ENCODE measurements around the gene NMRK2.
"Not testable (repeated sequence)": the region's sequence is repeated elsewhere in the genome, so short reads cannot be mapped to it uniquely, and the experiment has no call there.

The NMRK2 gene

GRCh38 chr19:3932931-3933810, at the start of gene NMRK2:
NMRK2 (plus strand) TSS chr19:3933069; CDS start chr19:3933672, 603 bp downstream.
- DNase-seq: no peak

- DNase-seq: no peak
These were observed 42.3 kb upstream of the NMRK2 start for GRCh38 chr19:3890591-3890990.

GRCh38 chr19:3893509-3894179, 39.2 kb upstream of the NMRK2 start:
- no peak for DNase-seq

- not testable (repeated sequence) for DNase-seq
These were observed 37.9 kb upstream of the NMRK2 start for GRCh38 chr19:3894959-3895358.

GRCh38 chr19:3895788-3896187, 37.1 kb upstream of the NMRK2 start:
- DNase-seq: no peak

GRCh38 chr19:3897936-3898335, 34.9 kb upstream of the NMRK2 start:
- DNase-seq: no peak

GRCh38 chr19:3898426-3898825, 34.4 kb upstream of the NMRK2 start:
- DNase-seq: no peak

GRCh38 chr19:3899531-3900294, 33.2 kb upstream of the NMRK2 start:
- no peak for DNase-seq

- DNase-seq: no peak
These were observed 30.4 kb upstream of the NMRK2 start for GRCh38 chr19:3902317-3902973.

GRCh38 chr19:3904233-3904632, 28.6 kb upstream of the NMRK2 start:
- no peak for DNase-seq

- DNase-seq: no peak
These were observed 25.1 kb upstream of the NMRK2 start for GRCh38 chr19:3907626-3908265.

GRCh38 chr19:3908266-3909054, 24.4 kb upstream of the NMRK2 start:
- no peak for DNase-seq

GRCh38 chr19:3910105-3910504, 22.8 kb upstream of the NMRK2 start:
- no peak for DNase-seq

- DNase-seq: no peak
These were observed 18.7 kb upstream of the NMRK2 start for GRCh38 chr19:3914199-3914598.

- no peak for DNase-seq
These were observed 16.8 kb upstream of the NMRK2 start for GRCh38 chr19:3916033-3916432.

GRCh38 chr19:3919793-3920192, 13.1 kb upstream of the NMRK2 start:
- no peak for DNase-seq

GRCh38 chr19:3923096-3923758, 9.6 kb upstream of the NMRK2 start:
- DNase-seq: no peak

- no peak for DNase-seq
These were observed 9.0 kb upstream of the NMRK2 start for GRCh38 chr19:3923912-3924311.

GRCh38 chr19:3931041-3931440, 1.8 kb upstream of the NMRK2 start:
- DNase-seq: no peak

GRCh38 chr19:3936506-3937442, 3.9 kb downstream of the NMRK2 start:
- DNase-seq: no peak
